ENCODE results near the gene CHAT. TPM values are rescaled to one million over a fixed set of nuclear protein-coding genes. Genes with fewer than 3 reads are reported as not detected.

The CHAT gene
- total RNA-seq (2014; rRNA removed; shearing (Covaris generic)): not detected in 2 replicates

GRCh38 chr10:49613882-49614241, at the start of gene CHAT:
Gene CHAT, plus strand, starts transcription at chr10:49614037. Its CDS starts 153 bp downstream, at chr10:49614190.
- H3K9me3 ChIP-seq (replicated peaks): no peaks in the 10 kb centered on the region
- no peak for DNase-seq
- H3K27ac ChIP-seq: no peak within 1 kb of the TSS
- H3K36me3 ChIP-seq: no peaks in the 10 kb centered on the region
- no peaks in the 10 kb centered on the region for H3K27me3 ChIP-seq
- H3K4me3 ChIP-seq: no peak within 1 kb of the TSS
- no peaks in the 10 kb centered on the region for H3K4me1 ChIP-seq

- Histone ChIP-seq H3K9me3 (replicated peaks) (no peaks in the 10 kb centered on the region; the same call in 1 of the 2 replicates), H3K27me3 (no peaks in the 10 kb centered on the region), H3K4me3 (no peak overlapping the region), H3K36me3 (no peaks in the 10 kb centered on the region), H3K27ac (no peak overlapping the region), H3K4me1 (no peaks in the 10 kb centered on the region)
- DNase-seq: no peak
These were observed 49.3 kb upstream of the CHAT start for GRCh38 chr10:49564461-49565009.

GRCh38 chr10:49567810-49568209, 46.0 kb upstream of the CHAT start:
- no peak overlapping the region for H3K4me3 ChIP-seq
- no peak overlapping the region for H3K27ac ChIP-seq
- no peaks in the 10 kb centered on the region for H3K4me1 ChIP-seq
- H3K9me3 ChIP-seq (replicated peaks): no peaks in the 10 kb centered on the region; the same call in 1 of the 2 replicates
- no peak for DNase-seq
- no peaks in the 10 kb centered on the region for H3K36me3 ChIP-seq
- no peaks in the 10 kb centered on the region for H3K27me3 ChIP-seq

- Histone ChIP-seq H3K27me3 (no peaks in the 10 kb centered on the region), H3K27ac (no peak overlapping the region), H3K4me1 (no peaks in the 10 kb centered on the region), H3K4me3 (no peak overlapping the region), H3K9me3 (replicated peaks) (no peaks in the 10 kb centered on the region; the same call in 1 of the 2 replicates), H3K36me3 (no peaks in the 10 kb centered on the region)
- no peak for DNase-seq
These were observed 45.6 kb upstream of the CHAT start for GRCh38 chr10:49568235-49568634.

- H3K9me3 ChIP-seq (replicated peaks): no peaks in the 10 kb centered on the region; the same call in 1 of the 2 replicates
- H3K4me3 ChIP-seq: no peak overlapping the region
- no peak overlapping the region for H3K27ac ChIP-seq
- H3K27me3 ChIP-seq: no peaks in the 10 kb centered on the region
- no peaks in the 10 kb centered on the region for H3K36me3 ChIP-seq
- no peaks in the 10 kb centered on the region for H3K4me1 ChIP-seq
- DNase-seq: no peak
These were observed 44.7 kb upstream of the CHAT start for GRCh38 chr10:49569031-49569631.

- Histone ChIP-seq H3K9me3 (replicated peaks) (no peaks in the 10 kb centered on the region; the same call in 1 of the 2 replicates), H3K36me3 (no peaks in the 10 kb centered on the region), H3K4me1 (no peaks in the 10 kb centered on the region), H3K4me3 (no peak overlapping the region), H3K27ac (no peak overlapping the region), H3K27me3 (no peaks in the 10 kb centered on the region)
- DNase-seq: no peak
These were observed 42.4 kb upstream of the CHAT start for GRCh38 chr10:49571388-49571787.

- Histone ChIP-seq H3K27ac (no peak overlapping the region), H3K4me3 (no peak overlapping the region), H3K27me3 (no peaks in the 10 kb centered on the region), H3K4me1 (no peaks in the 10 kb centered on the region), H3K9me3 (replicated peaks) (no peaks in the 10 kb centered on the region; the same call in 1 of the 2 replicates), H3K36me3 (no peaks in the 10 kb centered on the region)
- DNase-seq: no peak
These were observed 41.2 kb upstream of the CHAT start for GRCh38 chr10:49572594-49573114.

- Histone ChIP-seq H3K4me3 (no peak overlapping the region), H3K9me3 (replicated peaks) (no peaks in the 10 kb centered on the region), H3K4me1 (no peaks in the 10 kb centered on the region), H3K27ac (no peak overlapping the region), H3K36me3 (no peaks in the 10 kb centered on the region), H3K27me3 (no peaks in the 10 kb centered on the region)
- DNase-seq: no peak
These were observed 38.3 kb upstream of the CHAT start for GRCh38 chr10:49575489-49576072.

GRCh38 chr10:49577182-49577925, 36.5 kb upstream of the CHAT start:
- no peak for DNase-seq
- no peaks in the 10 kb centered on the region for H3K4me1 ChIP-seq
- H3K9me3 ChIP-seq (replicated peaks): no peaks in the 10 kb centered on the region
- no peaks in the 10 kb centered on the region for H3K27me3 ChIP-seq
- H3K36me3 ChIP-seq: no peaks in the 10 kb centered on the region
- no peak overlapping the region for H3K27ac ChIP-seq
- no peak overlapping the region for H3K4me3 ChIP-seq

- no peak for DNase-seq
- H3K9me3 ChIP-seq (replicated peaks): no peaks in the 10 kb centered on the region
- H3K27ac ChIP-seq: no peak overlapping the region
- no peaks in the 10 kb centered on the region for H3K27me3 ChIP-seq
- H3K36me3 ChIP-seq: no peaks in the 10 kb centered on the region
- no peaks in the 10 kb centered on the region for H3K4me1 ChIP-seq
- no peak overlapping the region for H3K4me3 ChIP-seq
These were observed 35.4 kb upstream of the CHAT start for GRCh38 chr10:49578392-49578791.

- no peaks in the 10 kb centered on the region for H3K9me3 ChIP-seq (replicated peaks)
- H3K27me3 ChIP-seq: no peaks in the 10 kb centered on the region
- H3K4me3 ChIP-seq: no peak overlapping the region
- H3K36me3 ChIP-seq: no peaks in the 10 kb centered on the region
- no peak for DNase-seq
- no peak overlapping the region for H3K27ac ChIP-seq
- H3K4me1 ChIP-seq: no peaks in the 10 kb centered on the region
These were observed 34.2 kb upstream of the CHAT start for GRCh38 chr10:49579621-49580020.

- no peak overlapping the region for H3K27ac ChIP-seq
- no peak for DNase-seq
- no peaks in the 10 kb centered on the region for H3K27me3 ChIP-seq
- no peaks in the 10 kb centered on the region for H3K4me1 ChIP-seq
- H3K36me3 ChIP-seq: no peaks in the 10 kb centered on the region
- H3K4me3 ChIP-seq: no peak overlapping the region
- no peaks in the 10 kb centered on the region for H3K9me3 ChIP-seq (replicated peaks)
These were observed 28.4 kb upstream of the CHAT start for GRCh38 chr10:49585387-49585786.

GRCh38 chr10:49587981-49588380, 25.9 kb upstream of the CHAT start:
- Histone ChIP-seq H3K36me3 (no peaks in the 10 kb centered on the region), H3K27ac (no peak overlapping the region), H3K4me3 (no peak overlapping the region), H3K27me3 (no peaks in the 10 kb centered on the region), H3K9me3 (replicated peaks) (no peaks in the 10 kb centered on the region), H3K4me1 (no peaks in the 10 kb centered on the region)
- no peak for DNase-seq

GRCh38 chr10:49592726-49593563, 20.9 kb upstream of the CHAT start:
- no peak overlapping the region for H3K4me3 ChIP-seq
- peak; percentile 39 to 69 for DNase-seq
- no peaks in the 10 kb centered on the region for H3K4me1 ChIP-seq
- no peaks in the 10 kb centered on the region for H3K36me3 ChIP-seq
- H3K27me3 ChIP-seq: peaks cover 4% of the 10 kb centered on the region; the same call in 1 of the 2 replicates
- H3K27ac ChIP-seq: no peak overlapping the region
- no peaks in the 10 kb centered on the region for H3K9me3 ChIP-seq (replicated peaks)

All from SJCRH30 (cell line).